Endothelial cell of umbilical vein (primary cell): Measurements from ENCODE around the gene CLCN4.

ENCODE experiments used
- POLR2A ChIP-seq: IDR thresholded peaks from 2 replicates; pipeline ENCODE4 v1.6.1; 2012; ENCODE audit warnings: low read depth, mild to moderate bottlenecking, control low read depth, low read length
- TF ChIP-seq, protein P1 (sequence below), 2 donors: IDR thresholded peaks; 1 replicate in 1 of 2; 2 replicates in 1 of 2; pipeline ENCODE4 v1.5.1; 2011; ENCODE audit warnings: low read length in 2 of 2, mild to moderate bottlenecking in 2 of 2, moderate library complexity in 2 of 2, control low read depth in 1 of 2, inconsistent platforms in 1 of 2, low read depth in 1 of 2; ENCODE audit not compliant: insufficient read depth in 1 of 2; ENCODE audit errors: extremely low read depth in 1 of 2

DNA sequence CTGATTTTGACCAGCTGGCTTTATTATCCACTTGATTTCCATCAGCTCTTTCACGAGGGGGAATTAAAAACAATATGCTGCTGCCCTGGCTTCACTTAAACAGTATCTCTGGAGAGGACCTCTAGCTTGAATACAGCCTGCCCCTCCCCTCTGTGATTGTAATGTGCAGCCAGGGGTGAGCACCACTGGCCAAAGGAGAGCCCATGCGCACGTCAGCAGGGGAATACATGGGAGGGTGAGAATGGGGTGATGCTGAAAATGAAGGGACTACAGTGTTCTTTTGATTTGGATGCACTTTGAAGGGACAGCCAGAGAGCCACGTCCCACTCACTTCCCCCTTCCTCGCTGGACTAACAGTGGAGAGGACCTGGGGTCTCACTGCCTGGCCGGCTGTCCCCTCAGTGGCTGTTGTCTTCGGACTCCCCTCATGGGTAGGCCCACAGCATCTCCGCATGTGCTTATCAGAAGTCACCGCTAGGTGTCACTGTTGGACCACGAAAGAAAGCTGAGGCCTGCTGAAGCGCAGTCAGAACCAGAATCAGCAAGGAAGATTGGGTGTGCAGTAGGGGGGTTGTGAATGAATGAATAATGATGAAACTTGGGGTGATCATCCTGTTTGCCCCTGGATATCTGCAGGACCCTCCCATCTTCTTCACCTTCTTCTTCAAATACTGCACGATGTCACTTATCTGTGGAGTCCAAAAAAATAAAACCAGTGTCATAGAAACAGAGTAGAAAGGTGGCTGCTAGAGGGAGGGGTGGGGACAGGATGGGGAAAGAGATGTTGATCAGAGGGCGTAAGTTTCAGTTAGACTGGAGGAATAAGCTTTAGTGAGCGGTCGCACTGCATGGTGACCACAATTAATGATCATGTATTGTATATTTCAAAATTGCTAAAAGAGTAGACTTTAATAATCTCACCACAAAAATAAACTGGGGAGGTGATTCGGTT is 32.8 kb downstream of the CLCN4 start:
- no peak for TF ChIP-seq POLR2A
- TF ChIP-seq, protein P1, sequence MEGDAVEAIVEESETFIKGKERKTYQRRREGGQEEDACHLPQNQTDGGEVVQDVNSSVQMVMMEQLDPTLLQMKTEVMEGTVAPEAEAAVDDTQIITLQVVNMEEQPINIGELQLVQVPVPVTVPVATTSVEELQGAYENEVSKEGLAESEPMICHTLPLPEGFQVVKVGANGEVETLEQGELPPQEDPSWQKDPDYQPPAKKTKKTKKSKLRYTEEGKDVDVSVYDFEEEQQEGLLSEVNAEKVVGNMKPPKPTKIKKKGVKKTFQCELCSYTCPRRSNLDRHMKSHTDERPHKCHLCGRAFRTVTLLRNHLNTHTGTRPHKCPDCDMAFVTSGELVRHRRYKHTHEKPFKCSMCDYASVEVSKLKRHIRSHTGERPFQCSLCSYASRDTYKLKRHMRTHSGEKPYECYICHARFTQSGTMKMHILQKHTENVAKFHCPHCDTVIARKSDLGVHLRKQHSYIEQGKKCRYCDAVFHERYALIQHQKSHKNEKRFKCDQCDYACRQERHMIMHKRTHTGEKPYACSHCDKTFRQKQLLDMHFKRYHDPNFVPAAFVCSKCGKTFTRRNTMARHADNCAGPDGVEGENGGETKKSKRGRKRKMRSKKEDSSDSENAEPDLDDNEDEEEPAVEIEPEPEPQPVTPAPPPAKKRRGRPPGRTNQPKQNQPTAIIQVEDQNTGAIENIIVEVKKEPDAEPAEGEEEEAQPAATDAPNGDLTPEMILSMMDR (IDR thresholded peaks at IDR 0.05; ENCODE audit: extremely low read depth in 1 of 2, insufficient read depth in 1 of 2, low read depth in 1 of 2, low read length in 2 of 2): peak; percentile 48 to 53
